Activated naive CD8-positive, alpha-beta T cell treated with anti-CD3 and anti-CD28 coated beads, Interleukin-2, amount 50 U/mL, for 24 hours (primary cell): Measurements from ENCODE around the gene ASB18.

ENCODE experiments used
- ATAC-seq: fragments of 150-1000 bp; cut with Tn5 transposase; one replicate; pipeline ENCODE4 v1.10.0; 2021
- DNase-seq: peaks from one replicate; pipeline ENCODE4 v3.0.0; 2021
- H3K27ac Mint-ChIP-seq: one replicate; pipeline ENCODE4 v1.8.0; 2021; ENCODE audit warnings: mild to moderate bottlenecking, mixed read lengths
- H3K27me3 Mint-ChIP-seq: one replicate; pipeline ENCODE4 v1.8.0; 2021; ENCODE audit warnings: mixed read lengths
- H3K36me3 Mint-ChIP-seq: one replicate; pipeline ENCODE4 v1.8.0; 2021; ENCODE audit warnings: low read depth, mixed read lengths
- H3K4me1 Mint-ChIP-seq: one replicate; pipeline ENCODE4 v1.8.0; 2021; ENCODE audit warnings: mixed read lengths
- H3K4me3 Mint-ChIP-seq: one replicate; pipeline ENCODE4 v1.8.0; 2021; ENCODE audit warnings: mild to moderate bottlenecking, moderate library complexity, mixed read lengths
- H3K9me3 Mint-ChIP-seq: one replicate; pipeline ENCODE4 v1.8.0; 2021; ENCODE audit warnings: mixed read lengths

The ASB18 gene

DNA sequence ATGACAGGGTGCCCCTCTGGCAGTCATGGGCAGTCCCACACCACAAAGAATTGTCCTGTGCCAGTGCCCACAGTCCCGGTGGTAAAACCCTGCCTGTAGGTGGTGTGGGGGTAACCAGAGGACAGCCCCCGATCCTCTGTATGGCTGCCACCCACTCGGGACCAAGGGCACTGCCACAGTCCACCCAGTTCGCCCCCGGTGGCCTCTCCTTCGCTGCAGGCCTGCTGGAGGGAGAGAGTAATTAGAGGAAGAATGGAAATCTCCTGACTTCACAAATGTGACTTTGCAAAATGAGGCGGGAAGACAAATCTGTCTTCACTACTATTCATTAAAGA lies 107.4 kb downstream of the ASB18 start:
- Mint-ChIP-seq H3K4me3 (no peak overlapping the region), H3K27ac (no peak overlapping the region), H3K36me3 (no peaks in the 10 kb centered on the region), H3K9me3 (peaks cover 3% of the 10 kb centered on the region), H3K27me3 (peaks cover 35% of the 10 kb centered on the region), H3K4me1 (no peaks in the 10 kb centered on the region)
- ATAC-seq (no peak), DNase-seq (no peak)

DNA sequence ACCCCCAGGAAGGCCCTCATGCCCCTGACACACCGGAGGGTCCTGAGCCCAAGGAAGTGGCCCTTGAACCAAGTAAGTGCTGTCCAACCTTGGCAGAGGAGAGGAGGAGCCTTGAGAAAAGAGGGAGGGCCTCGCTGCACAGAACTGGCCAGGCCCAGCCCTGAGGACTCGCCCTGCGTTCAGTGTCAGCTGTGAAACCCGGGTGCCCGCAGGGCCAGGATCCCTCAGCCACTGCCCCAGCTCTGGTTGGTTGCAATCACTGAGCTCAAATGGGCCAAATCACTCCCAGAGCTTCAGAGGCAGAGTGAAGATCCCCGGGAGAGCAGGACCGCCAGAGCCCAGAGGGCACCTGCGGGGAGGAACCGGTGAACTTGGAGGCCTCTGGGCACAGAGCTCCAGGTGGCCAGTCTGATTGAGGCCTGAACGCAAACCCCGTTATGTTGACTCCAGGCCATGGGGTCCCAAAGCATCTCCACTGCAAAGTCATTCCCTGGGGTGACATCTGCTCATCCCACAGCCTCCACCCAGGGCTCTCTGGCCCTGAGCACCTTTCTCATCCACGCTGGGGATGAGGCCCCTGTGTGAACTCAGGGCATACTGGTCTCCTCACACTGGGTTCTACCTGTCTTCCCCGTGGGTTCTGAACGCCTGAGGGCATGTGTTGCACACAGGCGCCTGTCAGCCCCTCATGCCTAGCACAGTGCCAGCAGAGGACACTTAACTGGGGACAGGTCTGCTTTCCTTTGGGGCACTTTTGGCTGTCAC lies 107.9 kb downstream of the ASB18 start:
- Mint-ChIP-seq H3K27ac (no peak overlapping the region), H3K9me3 (peaks cover 3% of the 10 kb centered on the region), H3K4me3 (no peak overlapping the region), H3K4me1 (no peaks in the 10 kb centered on the region), H3K36me3 (no peaks in the 10 kb centered on the region), H3K27me3 (peaks cover 31% of the 10 kb centered on the region)
- DNase-seq = no peak
- peak; percentile 14 for ATAC-seq

DNA sequence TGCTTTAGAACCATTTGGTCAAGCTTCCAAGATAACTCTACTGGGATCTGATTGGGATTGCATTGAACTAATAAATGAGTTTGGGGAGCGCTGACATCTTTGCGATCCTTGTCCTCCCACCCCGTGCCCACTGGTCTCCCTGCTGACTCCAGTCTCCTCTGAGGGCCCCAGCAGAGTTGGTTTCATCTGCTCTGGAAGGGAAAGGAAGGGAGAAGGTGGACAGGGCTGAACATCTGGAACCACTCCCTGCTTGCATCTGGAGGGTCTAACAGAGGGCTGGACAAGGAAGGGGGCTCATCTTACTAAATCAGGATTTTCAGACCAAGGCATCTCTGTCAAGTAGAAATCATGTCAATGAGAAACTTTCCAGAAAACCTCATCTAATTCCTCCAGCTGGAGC lies 108.8 kb downstream of the ASB18 start:
- Mint-ChIP-seq H3K27me3 (peaks cover 25% of the 10 kb centered on the region), H3K4me3 (no peak overlapping the region)
- no peak for ATAC-seq

DNA sequence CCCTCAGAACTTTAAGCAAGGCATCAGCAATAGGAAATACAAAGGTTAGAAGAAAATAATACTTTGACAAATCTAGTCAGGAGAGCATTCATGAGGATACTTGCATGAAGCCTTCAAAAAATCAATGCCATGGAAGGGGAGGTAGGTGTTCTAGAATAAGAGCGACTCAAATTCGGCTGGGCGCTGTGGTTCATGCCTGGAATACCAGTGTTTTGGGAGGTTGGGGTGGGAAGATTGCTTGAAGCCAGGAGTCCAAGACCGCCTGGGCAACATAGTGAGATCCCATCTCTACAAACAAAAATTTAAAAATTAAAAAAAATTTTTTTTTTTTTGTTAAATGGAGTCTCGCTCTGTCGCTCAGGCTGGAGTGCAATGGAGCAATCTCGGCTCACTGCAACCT lies 117.8 kb downstream of the ASB18 start:
- Mint-ChIP-seq H3K4me3 (no peak overlapping the region), H3K9me3 (peaks cover 4% of the 10 kb centered on the region), H3K4me1 (no peaks in the 10 kb centered on the region), H3K36me3 (no peaks in the 10 kb centered on the region), H3K27me3 (peaks cover 19% of the 10 kb centered on the region), H3K27ac (no peak overlapping the region)
- ATAC-seq (no peak), DNase-seq (no peak)

More for the DNA sequence above, 108.8 kb downstream of the ASB18 start:
- Mint-ChIP-seq H3K36me3 (no peaks in the 10 kb centered on the region), H3K27ac (no peak overlapping the region), H3K9me3 (peaks cover 7% of the 10 kb centered on the region), H3K4me1 (no peaks in the 10 kb centered on the region)
- no peak for DNase-seq

DNA sequence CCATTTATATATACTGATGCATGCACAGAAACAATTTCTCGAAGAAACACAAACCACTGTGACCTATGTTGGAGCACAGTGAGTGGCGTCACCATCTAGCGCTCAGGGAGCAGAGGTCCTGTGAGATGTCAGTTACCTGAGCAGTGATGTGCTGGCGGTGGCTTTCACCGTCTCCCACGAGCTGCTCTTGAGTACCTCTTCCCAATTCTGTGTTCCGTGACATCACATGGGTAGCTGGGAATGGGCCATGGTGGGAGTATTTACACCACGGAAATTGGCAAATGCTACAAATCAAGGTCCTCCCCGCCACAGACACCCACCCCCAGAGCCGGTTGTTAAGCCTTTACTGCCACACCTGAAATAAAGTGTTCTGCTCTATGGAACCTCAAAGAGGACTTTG lies 120.4 kb downstream of the ASB18 start:
- Mint-ChIP-seq H3K36me3 (no peaks in the 10 kb centered on the region), H3K9me3 (no peaks in the 10 kb centered on the region), H3K27ac (no peak overlapping the region), H3K4me1 (no peaks in the 10 kb centered on the region), H3K27me3 (peaks cover 14% of the 10 kb centered on the region), H3K4me3 (no peak overlapping the region)
- DNase-seq (no peak), ATAC-seq (no peak)
